Esophagus muscularis mucosa (tissue), 4 donors: Measurements from ENCODE around the gene SNX18. TPM values are rescaled to one million over a fixed set of nuclear protein-coding genes. Genes with fewer than 3 reads are reported as not detected.

Experiments
- DNase-seq: peaks from one replicate; pipeline ENCODE4 v3.0.0-alpha.2; 2017; ENCODE audit errors: extremely low spot score
- H3K27ac ChIP-seq, 4 donors: fragments of 200-600 bp; sonication (generic); replicated peaks in 1 of 4; 1 replicate in 3 of 4; 2 replicates in 1 of 4; pipeline ENCODE4 v1.5.1; 2016 to 2019; ENCODE audit warnings: mild to moderate bottlenecking in 1 of 4
- H3K27me3 ChIP-seq, 4 donors: fragments of 200-600 bp; sonication (generic); one replicate each; pipeline versions ENCODE4 v1.5.1 to v1.6.0; 2016 to 2019
- H3K36me3 ChIP-seq, 4 donors: fragments of 200-600 bp; sonication (generic); one replicate each; pipeline ENCODE4 v1.5.1; 2016 to 2019
- H3K4me1 ChIP-seq, 4 donors: fragments of 200-600 bp; sonication (generic); one replicate each; pipeline ENCODE4 v1.5.1; 2016 to 2019
- H3K4me3 ChIP-seq, 4 donors: fragments of 200-600 bp; sonication (generic); 1 replicate in 2 of 4; 2 replicates in 2 of 4; pipeline ENCODE4 v1.5.1; 2016 to 2019; ENCODE audit warnings: mild to moderate bottlenecking in 4 of 4, moderate library complexity in 1 of 4
- H3K9me3 ChIP-seq, 4 donors: fragments of 200-600 bp; sonication (generic); 1 replicate in 3 of 4; 2 replicates in 1 of 4; pipeline ENCODE4 v1.5.1; 2016 to 2019
- EP300 ChIP-seq: sonication (generic); formaldehyde crosslinking; IDR thresholded peaks from one replicate; pipeline ENCODE4 v1.6.1; 2017; ENCODE audit warnings: antibody characterized with exemption
- POLR2A ChIP-seq: fragments of 450-650 bp; IDR thresholded peaks from one replicate; pipeline ENCODE4 v1.6.1; 2017; ENCODE audit warnings: antibody characterized with exemption, moderate library complexity, mild to moderate bottlenecking, low read depth
- POLR2AphosphoS5 ChIP-seq, 2 donors: sonication (generic); formaldehyde crosslinking; IDR thresholded peaks; one replicate each; pipeline ENCODE4 v1.6.1; 2017; ENCODE audit warnings: antibody characterized with exemption in 2 of 2
- WGBS: methylation state at CpG from one replicate; pipeline ENCODE4 v1.1.5; 2018; 5-methylcytosine and 5-hydroxymethylcytosine counted together
- intact Hi-C: fragments of 100-400 bp; cut with DNase I; formaldehyde crosslinking; loops from one replicate; pipeline ENCODE4 v1.15.1; 2023
- total RNA-seq, 4 donors: library from RNA; depleted of rRNA; stranded (reverse); fragments of >200 nt; gene quantifications; one replicate each; pipeline versions ENCODE4 v1.1.0 to v1.2.1, GENCODE V29; 2016
- TF ChIP-seq, protein P1 (sequence below), 3 experiments: fragments of 200-600 bp in 2 of 3; fragments of 450-650 bp in 1 of 3; sonication (generic) in 2 of 3; IDR thresholded peaks; one replicate each; pipeline ENCODE4 v1.5.1; 2017 to 2019; ENCODE audit warnings: antibody characterized with exemption in 3 of 3, mild to moderate bottlenecking in 2 of 3, moderate library complexity in 1 of 3

The SNX18 gene
- total RNA-seq, 4 donors from 2014 or later = 34.1 to 93.3 (median 57.4) TPM

DNA sequence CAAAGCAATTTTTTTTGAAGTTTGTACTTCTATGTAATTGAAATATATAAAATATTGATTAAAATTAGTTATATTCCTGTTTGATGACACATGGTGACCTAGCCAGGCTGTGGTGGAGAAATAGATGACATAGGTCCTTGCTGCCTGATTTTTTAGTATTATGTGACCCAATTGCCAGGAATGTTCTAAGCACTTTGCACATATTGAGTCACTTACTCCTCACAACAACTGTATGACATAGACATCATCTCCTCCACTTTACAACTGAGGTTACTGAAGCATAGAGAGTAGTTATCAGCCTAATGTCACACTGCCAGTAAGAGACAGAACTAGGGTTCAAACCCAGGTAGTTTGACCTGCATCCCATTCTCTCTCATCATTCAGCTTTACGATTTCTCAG lies 26.2 kb upstream of the SNX18 start:
- no peaks in the 10 kb centered on the region for H3K9me3 ChIP-seq
- no peak overlapping the region for H3K27ac ChIP-seq
- DNase-seq = no peak
- no peaks in the 10 kb centered on the region for H3K27me3 ChIP-seq
- H3K4me1 ChIP-seq = peaks cover 0 to 9% (median 7%) of the 10 kb centered on the region in 4 donors
- 86% methylated on average over 1 of the region's 1 CpG for WGBS
- H3K36me3 ChIP-seq = no peaks in the 10 kb centered on the region
- TF ChIP-seq EP300 (no peak), POLR2AphosphoS5 (IDR thresholded peaks at IDR 0.05) (no peak), POLR2A (no peak)
- TF ChIP-seq, protein P1, sequence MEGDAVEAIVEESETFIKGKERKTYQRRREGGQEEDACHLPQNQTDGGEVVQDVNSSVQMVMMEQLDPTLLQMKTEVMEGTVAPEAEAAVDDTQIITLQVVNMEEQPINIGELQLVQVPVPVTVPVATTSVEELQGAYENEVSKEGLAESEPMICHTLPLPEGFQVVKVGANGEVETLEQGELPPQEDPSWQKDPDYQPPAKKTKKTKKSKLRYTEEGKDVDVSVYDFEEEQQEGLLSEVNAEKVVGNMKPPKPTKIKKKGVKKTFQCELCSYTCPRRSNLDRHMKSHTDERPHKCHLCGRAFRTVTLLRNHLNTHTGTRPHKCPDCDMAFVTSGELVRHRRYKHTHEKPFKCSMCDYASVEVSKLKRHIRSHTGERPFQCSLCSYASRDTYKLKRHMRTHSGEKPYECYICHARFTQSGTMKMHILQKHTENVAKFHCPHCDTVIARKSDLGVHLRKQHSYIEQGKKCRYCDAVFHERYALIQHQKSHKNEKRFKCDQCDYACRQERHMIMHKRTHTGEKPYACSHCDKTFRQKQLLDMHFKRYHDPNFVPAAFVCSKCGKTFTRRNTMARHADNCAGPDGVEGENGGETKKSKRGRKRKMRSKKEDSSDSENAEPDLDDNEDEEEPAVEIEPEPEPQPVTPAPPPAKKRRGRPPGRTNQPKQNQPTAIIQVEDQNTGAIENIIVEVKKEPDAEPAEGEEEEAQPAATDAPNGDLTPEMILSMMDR (IDR thresholded peaks at IDR 0.05) = no peak
- intact Hi-C loops = loop anchor here (5.0 kb wide), 1 partner anchor 239 kb away; no protein-coding TSS in a partner anchor
- H3K4me3 ChIP-seq = no peak overlapping the region

DNA sequence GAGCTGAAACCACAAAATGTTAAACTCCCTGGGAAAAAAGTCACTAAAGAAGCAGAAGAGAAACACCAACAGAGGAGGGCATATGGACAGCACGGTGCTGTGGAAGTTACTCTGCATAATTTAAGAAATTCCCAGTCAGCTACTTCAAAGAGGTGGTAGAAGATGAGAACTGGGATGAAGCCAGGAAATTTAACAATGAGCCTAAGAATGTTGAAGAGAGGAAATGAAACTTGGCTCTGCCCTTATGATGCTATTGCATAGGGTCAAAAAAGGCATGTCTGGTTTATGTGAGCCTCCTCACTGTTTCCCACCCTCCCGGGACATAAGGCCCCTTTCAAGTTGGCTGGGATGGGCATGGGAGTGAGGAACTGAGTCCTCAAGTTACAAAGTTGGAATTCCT lies 25.4 kb upstream of the SNX18 start:
- TF ChIP-seq POLR2A = no peak
- no peak for TF ChIP-seq POLR2AphosphoS5 (IDR thresholded peaks at IDR 0.05)
- TF ChIP-seq EP300 = no peak
- TF ChIP-seq, protein P1 (IDR thresholded peaks at IDR 0.05) = no peak
- 12% methylated on average over 2 of the region's 2 CpGs for WGBS
- Histone ChIP-seq H3K4me1 (peaks cover 0 to 9% (median 7%) of the 10 kb centered on the region in 4 donors), H3K4me3 (no peak overlapping the region), H3K27ac (no peak overlapping the region), H3K27me3 (no peaks in the 10 kb centered on the region), H3K36me3 (no peaks in the 10 kb centered on the region), H3K9me3 (no peaks in the 10 kb centered on the region)
- intact Hi-C loops = loop anchor here (5.0 kb wide), 1 partner anchor 240 kb away; no protein-coding TSS in a partner anchor
- no peak for DNase-seq

DNA sequence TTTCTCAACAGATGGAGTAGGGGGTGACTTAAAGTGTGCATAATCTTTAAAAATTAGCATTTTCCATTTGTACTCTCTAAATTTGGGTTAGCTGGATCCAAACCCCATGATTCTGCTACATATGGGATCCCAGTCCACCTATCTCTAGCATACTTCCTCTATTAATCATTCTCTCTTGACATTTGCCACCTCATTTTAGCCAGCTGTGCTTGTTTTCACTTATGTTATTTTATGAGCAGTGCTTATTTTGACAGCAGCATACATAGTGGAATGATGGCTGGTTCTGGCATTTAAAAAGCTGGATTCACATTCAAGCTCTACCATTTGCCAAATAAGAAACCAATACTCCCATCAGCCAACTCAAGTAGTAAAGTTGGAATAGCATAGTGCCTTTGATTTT lies 22.5 kb upstream of the SNX18 start:
- no peak for TF ChIP-seq EP300
- TF ChIP-seq POLR2AphosphoS5 (IDR thresholded peaks at IDR 0.05) = no peak
- TF ChIP-seq, protein P1 (IDR thresholded peaks at IDR 0.05) = no peak
- TF ChIP-seq POLR2A = no peak
- intact Hi-C loops = no loop called here
- H3K27me3 ChIP-seq = no peaks in the 10 kb centered on the region
- H3K9me3 ChIP-seq = no peaks in the 10 kb centered on the region
- H3K36me3 ChIP-seq = no peaks in the 10 kb centered on the region
- no peak for DNase-seq
- no peak overlapping the region for H3K4me3 ChIP-seq
- H3K4me1 ChIP-seq = peaks cover 0 to 9% (median 6%) of the 10 kb centered on the region in 4 donors
- H3K27ac ChIP-seq = no peak overlapping the region

DNA sequence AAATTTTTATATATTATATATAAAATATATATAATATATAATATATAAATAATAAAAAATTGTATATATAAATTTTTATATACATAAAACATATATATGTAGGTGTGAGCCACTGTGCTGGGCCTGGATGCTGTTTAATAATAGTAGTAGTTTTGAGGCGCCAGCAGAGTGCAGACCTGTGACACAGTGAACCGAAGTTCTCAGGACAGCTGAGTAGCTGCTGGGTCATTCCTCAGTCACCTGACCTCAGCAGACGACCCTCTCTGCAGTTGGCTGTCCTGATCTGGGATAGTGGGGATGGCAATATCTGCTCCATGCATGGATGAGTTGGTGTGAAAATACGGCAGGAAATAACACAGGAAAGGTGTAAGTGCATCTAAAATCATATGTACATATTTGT lies 3.3 kb upstream of the SNX18 start:
- WGBS = 17% methylated on average over 4 of the region's 4 CpGs
- intact Hi-C loops = loop anchor here (10.0 kb wide), 1 partner anchor 641 kb away; no protein-coding TSS in a partner anchor
- Histone ChIP-seq H3K4me3 (no peak overlapping the region), H3K4me1 (peaks cover 11 to 21% (median 18%) of the 10 kb centered on the region in 4 donors), H3K9me3 (no peaks in the 10 kb centered on the region), H3K27me3 (no peaks in the 10 kb centered on the region), H3K27ac (no peak overlapping the region), H3K36me3 (no peaks in the 10 kb centered on the region)
- no peak for DNase-seq
- no peak for TF ChIP-seq POLR2AphosphoS5 (IDR thresholded peaks at IDR 0.05)
- no peak for TF ChIP-seq POLR2A
- TF ChIP-seq EP300 = no peak
- TF ChIP-seq, protein P1 (IDR thresholded peaks at IDR 0.05) = no peak
